RWPE1 (cell line): ENCODE measurements around the gene TRAPPC8.
"Not testable (repeated sequence)": the region's sequence is repeated elsewhere in the genome, so short reads cannot be mapped to it uniquely, and the experiment has no call there.

ENCODE experiments used
- CTCF ChIA-PET: fragments of 350-600 bp; sonication (Branson Sonifier 250); formaldehyde crosslinking; extraction: SDS; loops from one replicate; lab custom pipeline; 2021; lab: Yijun Ruan, JAX
- POLR2A ChIA-PET: fragments of 400-600 bp; formaldehyde crosslinking; extraction: SDS; loops from one replicate; lab custom pipeline; 2020; ENCODE audit warnings: antibody characterized with exemption; ENCODE audit not compliant: low non-redundant PET; lab: Yijun Ruan, JAX
- DNase-seq: peaks from one replicate; pipeline ENCODE4 v3.0.0; 2012; ENCODE audit warnings: low spot score
- H3K27ac ChIP-seq: fragments of 450-650 bp; 2 replicates; pipeline ENCODE4 v1.5.1; 2017
- TF ChIP-seq, protein P1 (sequence below): fragments of 450-650 bp; conservative IDR thresholded peaks from 2 replicates; pipeline ENCODE4 v1.5.1; 2017; ENCODE audit warnings: low read depth, mild to moderate bottlenecking

Gene TRAPPC8

DNA sequence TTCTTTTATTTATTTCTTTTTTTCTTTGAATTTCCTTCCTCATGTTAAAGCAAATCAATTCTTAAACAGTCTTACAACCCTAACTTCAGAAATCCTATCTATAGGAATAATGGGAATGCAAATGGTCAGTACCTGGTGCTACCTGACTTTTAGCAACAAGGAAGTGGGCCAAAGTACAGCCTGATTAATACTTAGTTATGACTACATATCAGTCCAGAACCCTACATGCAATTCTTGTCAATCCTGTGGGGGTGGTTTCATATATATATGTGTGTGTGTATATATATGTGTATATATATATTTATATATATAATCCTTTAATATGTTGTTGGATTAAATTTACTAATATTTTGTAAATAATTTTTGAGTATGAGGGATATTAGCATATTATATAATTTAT is 14.8 kb upstream of the TRAPPC8 start:
- TF ChIP-seq, protein P1, sequence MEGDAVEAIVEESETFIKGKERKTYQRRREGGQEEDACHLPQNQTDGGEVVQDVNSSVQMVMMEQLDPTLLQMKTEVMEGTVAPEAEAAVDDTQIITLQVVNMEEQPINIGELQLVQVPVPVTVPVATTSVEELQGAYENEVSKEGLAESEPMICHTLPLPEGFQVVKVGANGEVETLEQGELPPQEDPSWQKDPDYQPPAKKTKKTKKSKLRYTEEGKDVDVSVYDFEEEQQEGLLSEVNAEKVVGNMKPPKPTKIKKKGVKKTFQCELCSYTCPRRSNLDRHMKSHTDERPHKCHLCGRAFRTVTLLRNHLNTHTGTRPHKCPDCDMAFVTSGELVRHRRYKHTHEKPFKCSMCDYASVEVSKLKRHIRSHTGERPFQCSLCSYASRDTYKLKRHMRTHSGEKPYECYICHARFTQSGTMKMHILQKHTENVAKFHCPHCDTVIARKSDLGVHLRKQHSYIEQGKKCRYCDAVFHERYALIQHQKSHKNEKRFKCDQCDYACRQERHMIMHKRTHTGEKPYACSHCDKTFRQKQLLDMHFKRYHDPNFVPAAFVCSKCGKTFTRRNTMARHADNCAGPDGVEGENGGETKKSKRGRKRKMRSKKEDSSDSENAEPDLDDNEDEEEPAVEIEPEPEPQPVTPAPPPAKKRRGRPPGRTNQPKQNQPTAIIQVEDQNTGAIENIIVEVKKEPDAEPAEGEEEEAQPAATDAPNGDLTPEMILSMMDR, result no peak
- DNase-seq, result no peak
- ChIA-PET POLR2A (no interaction called here), CTCF (no interaction called here)
- H3K27ac ChIP-seq, result no peak overlapping the region

DNA sequence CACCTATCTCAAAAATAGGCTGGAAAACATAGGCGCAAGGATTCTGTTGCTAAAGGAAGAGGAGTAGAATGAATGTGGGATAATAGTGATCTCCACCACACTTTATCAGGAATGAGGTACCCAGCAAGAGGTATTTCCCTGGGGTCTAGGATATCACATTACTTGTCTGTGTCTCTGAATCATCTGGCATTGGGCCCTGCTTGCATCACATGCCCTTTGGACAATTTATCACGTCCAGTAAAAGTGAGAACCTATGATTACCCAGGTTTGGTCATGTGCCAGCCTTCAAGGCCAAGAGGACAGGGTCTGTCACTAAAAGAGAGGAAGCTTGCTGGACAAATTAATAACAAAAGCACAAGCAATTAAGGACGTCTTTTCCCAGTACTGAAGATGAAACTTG is 11.4 kb upstream of the TRAPPC8 start:
- CTCF ChIA-PET, result no interaction called here
- TF ChIP-seq, protein P1, result no peak
- DNase-seq, result peak; percentile 2
- POLR2A ChIA-PET, result no interaction called here
- no peak overlapping the region for H3K27ac ChIP-seq

DNA sequence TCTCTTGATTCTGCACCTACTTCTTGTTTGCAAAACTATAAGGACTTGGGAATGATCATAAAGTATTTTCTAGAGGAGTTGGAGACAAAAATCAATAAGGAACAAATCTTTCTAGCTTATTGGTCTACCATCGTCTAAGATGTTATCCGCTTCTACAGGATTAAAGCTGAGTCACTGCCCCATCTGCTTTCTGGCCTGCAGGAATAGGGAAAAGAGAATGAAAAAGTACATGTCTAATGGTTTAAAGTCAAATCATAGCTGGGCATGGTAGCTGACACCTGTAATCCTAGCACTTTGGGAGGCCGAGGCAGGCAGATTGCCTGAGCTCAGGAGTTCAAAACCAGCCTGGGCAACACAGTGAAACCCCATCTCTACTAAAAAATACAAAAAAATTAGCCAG is 10.8 kb upstream of the TRAPPC8 start:
- H3K27ac ChIP-seq, CTCF ChIA-PET, DNase-seq, POLR2A ChIA-PET: not testable (repeated sequence)

DNA sequence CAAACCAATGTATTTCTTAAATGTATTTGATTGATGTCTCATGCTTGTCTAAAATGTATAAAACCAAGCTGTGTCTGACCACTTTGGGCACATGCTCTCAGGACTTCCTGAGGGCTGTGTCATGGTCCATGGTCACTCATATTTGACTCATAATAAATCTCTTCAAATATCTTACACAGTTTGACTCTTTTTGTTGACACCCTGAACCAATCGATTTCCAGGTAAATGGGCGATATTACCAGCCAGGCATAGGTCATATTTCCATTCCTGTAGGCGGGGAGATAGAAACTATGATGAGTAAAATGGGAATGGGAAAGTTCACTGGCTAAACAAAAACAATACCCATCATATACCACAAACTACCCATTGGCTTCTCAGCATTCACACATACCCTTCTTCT is 9.3 kb upstream of the TRAPPC8 start:
- TF ChIP-seq, protein P1, result no peak
- no peak overlapping the region for H3K27ac ChIP-seq
- ChIA-PET CTCF (no interaction called here), POLR2A (no interaction called here)
- DNase-seq, result no peak

DNA sequence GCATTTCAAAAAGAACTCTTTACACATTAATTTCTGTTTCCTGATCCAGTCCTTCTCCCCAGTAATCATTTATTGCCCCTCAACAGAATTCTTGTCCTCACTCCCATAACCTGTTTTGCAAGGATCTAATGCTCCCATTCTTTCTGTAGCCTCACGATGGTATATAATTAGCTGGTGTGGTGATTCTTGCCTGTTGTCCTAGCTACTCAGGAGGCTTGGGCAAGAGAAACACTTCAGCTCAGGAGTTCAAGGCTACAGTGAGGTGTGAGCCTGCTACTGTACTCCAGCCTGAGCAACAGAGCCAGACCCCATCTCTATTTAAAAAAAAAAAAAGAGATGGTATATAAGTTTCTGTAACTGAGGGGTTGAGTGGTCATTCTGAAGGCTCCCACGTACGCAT is 7.7 kb upstream of the TRAPPC8 start:
- POLR2A ChIA-PET, result no interaction called here
- CTCF ChIA-PET, result no interaction called here
- DNase-seq, result no peak

DNA sequence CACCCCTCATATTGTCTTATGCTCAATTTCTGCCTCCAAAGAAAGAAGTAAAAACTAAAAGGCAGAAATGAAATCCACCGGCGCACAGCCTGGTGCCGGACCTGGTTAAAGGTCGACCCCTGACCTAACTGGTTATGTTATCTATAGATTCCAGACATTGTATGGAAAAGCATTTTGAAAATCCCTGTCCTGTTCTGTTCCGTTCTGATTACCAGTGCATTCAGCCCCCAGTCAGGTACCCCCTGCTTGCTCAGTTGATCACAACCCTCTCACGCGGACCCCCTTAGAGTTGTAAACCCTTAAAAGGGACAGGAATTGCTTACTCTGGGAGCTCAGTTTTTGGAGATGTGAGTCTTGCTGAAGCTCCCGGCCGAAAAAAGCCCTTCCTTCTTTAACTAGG is 5.4 kb upstream of the TRAPPC8 start:
- CTCF ChIA-PET, H3K27ac ChIP-seq, POLR2A ChIA-PET, DNase-seq: not testable (repeated sequence)

More for the DNA sequence above, 7.7 kb upstream of the TRAPPC8 start:
- TF ChIP-seq, protein P1, result no peak
- no peak overlapping the region for H3K27ac ChIP-seq

DNA sequence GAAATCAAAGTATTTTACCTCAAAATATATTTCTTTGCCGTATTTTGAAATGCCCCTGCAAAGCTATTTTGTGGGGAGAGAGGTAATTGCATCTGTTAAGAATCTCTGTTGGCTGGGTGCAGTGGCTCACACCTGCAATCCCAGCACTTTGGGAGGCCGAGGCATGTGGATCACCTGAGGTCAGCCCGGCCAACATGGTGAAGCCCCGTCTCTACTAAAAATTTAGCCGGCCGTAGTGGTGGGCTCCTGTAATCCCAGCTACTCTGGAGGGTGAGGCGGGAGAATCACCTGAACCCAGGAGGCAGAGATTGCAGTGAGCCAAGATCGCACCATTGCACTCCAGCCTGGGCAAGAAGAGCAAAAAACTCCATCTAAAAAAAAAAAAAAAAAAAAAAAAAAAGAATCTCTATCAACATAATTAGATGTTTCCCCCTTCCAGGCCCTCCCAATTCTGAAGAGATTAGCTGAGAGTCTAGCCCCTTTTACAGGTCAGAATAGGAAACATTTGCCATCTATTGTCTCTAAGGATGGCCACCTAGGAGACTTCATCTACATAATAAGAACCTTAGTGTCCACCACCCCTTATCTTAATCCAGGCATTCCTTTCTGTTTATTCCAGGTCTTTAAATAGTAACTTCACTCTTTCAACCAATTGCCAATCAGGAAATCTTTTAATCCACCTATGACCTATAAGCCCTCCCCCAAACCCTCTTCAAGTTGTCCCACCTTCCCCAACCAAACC is 3.5 kb upstream of the TRAPPC8 start:
- TF ChIP-seq, protein P1, result no peak
- no peak overlapping the region for H3K27ac ChIP-seq
- POLR2A ChIA-PET, result no interaction called here
- CTCF ChIA-PET, result no interaction called here
- no peak for DNase-seq
